ENCODE measurements around the gene CXCL13. TPM values are rescaled to one million over a fixed set of nuclear protein-coding genes. Genes with fewer than 3 reads are reported as not detected.

The CXCL13 gene
- total RNA-seq, 4 donors from 2014 or later: 1.1 TPM; not detected in 3

GRCh38 chr4:77581724-77582123 is 23.9 kb upstream of the CXCL13 start:
- DNase-seq: no peak
- Histone ChIP-seq H3K4me1 (no peaks in the 10 kb centered on the region), H3K36me3 (no peaks in the 10 kb centered on the region), H3K9me3 (no peaks in the 10 kb centered on the region), H3K4me3 (no peak overlapping the region), H3K27ac (no peak overlapping the region), H3K27me3 (no peaks in the 10 kb centered on the region)
- intact Hi-C loops (cut with DNase I; ENCODE audit: low total_unique reads): no loop called here
- no peak for TF ChIP-seq CTCF (IDR thresholded peaks at IDR 0.05)
- no peak for TF ChIP-seq POLR2A (IDR thresholded peaks at IDR 0.05)

GRCh38 chr4:77582156-77582555 is 23.5 kb upstream of the CXCL13 start:
- Histone ChIP-seq H3K27ac (no peak overlapping the region), H3K9me3 (no peaks in the 10 kb centered on the region), H3K4me1 (no peaks in the 10 kb centered on the region), H3K36me3 (no peaks in the 10 kb centered on the region), H3K27me3 (no peaks in the 10 kb centered on the region), H3K4me3 (no peak overlapping the region)
- no peak for DNase-seq
- no peak for TF ChIP-seq POLR2A (IDR thresholded peaks at IDR 0.05)
- TF ChIP-seq CTCF (IDR thresholded peaks at IDR 0.05): no peak
- intact Hi-C loops (cut with DNase I; ENCODE audit: low total_unique reads): no loop called here

- no peaks in the 10 kb centered on the region for H3K27me3 ChIP-seq
- H3K4me1 ChIP-seq: no peaks in the 10 kb centered on the region
- DNase-seq: no peak
- no peak overlapping the region for H3K27ac ChIP-seq
- no peaks in the 10 kb centered on the region for H3K36me3 ChIP-seq
- H3K4me3 ChIP-seq: no peak overlapping the region
- H3K9me3 ChIP-seq: no peaks in the 10 kb centered on the region
- intact Hi-C loops (cut with DNase I; ENCODE audit: low total_unique reads): no loop called here
- TF ChIP-seq POLR2A (IDR thresholded peaks at IDR 0.05) (no peak), CTCF (IDR thresholded peaks at IDR 0.05) (no peak)
Observed at GRCh38 chr4:77582711-77583110, 22.9 kb upstream of the CXCL13 start.

GRCh38 chr4:77586951-77587383 is 18.7 kb upstream of the CXCL13 start:
- no peaks in the 10 kb centered on the region for H3K27me3 ChIP-seq
- no peak for DNase-seq
- no peaks in the 10 kb centered on the region for H3K4me1 ChIP-seq
- H3K27ac ChIP-seq: no peak overlapping the region
- no peaks in the 10 kb centered on the region for H3K9me3 ChIP-seq
- intact Hi-C loops (cut with DNase I; ENCODE audit: low total_unique reads): no loop called here
- no peaks in the 10 kb centered on the region for H3K36me3 ChIP-seq
- TF ChIP-seq POLR2A (IDR thresholded peaks at IDR 0.05) (no peak), CTCF (IDR thresholded peaks at IDR 0.05) (no peak)
- H3K4me3 ChIP-seq: no peak overlapping the region

- H3K4me1 ChIP-seq: no peaks in the 10 kb centered on the region
- no peak overlapping the region for H3K4me3 ChIP-seq
- H3K9me3 ChIP-seq: no peaks in the 10 kb centered on the region
- no peaks in the 10 kb centered on the region for H3K36me3 ChIP-seq
- no peaks in the 10 kb centered on the region for H3K27me3 ChIP-seq
- H3K27ac ChIP-seq: no peak overlapping the region
- DNase-seq: no peak
- intact Hi-C loops (cut with DNase I; ENCODE audit: low total_unique reads): no loop called here
- TF ChIP-seq CTCF (IDR thresholded peaks at IDR 0.05) (no peak), POLR2A (IDR thresholded peaks at IDR 0.05) (no peak)
Observed at GRCh38 chr4:77590482-77590881, 15.1 kb upstream of the CXCL13 start.
